ENCODE results near the gene KMT2D.

The KMT2D gene

DNA sequence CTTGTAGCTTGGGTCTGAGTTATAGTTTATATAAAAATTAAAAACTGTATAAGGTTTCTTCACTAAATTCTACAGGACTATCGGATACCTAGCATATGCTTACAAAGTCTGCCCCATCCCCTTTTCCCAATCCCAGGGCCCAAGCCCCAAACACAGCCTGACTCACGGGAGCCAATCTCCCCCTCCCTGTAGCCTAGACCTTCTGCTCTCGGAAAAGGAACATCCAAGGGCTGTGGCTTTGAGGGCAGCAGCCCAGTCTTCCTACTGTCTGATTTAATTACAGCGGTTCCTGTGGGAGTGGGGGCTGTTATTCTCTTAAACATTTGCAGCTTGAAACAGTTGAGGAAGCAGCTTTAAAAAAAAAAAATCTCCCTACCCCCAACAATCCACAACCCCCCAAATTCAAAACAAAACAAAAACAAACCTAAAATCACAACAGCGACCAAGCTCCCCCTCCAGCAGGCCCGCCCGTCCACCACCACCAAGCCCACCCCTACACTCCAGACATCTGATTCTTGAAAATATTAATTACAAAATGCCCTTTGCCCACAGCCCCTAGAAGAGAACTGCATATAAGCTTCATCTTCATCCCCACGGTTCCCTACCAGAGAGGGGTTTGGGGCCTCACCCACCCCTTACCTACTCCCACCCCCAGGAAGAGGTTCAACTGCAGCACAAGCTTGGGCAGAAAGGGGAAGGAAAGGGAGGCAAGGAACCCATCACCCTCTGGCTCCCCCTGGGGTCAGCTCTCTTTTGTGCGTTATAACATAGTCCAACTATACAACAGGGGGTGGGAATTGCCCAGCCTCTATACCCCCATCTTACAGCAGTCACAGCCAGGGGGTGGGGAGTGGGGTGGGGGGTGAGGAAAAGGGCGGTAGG, 40.9 kb downstream of the KMT2D start:
- DNase-seq (ENCODE audit: low read depth in 2 of 3, low spot score in 2 of 3): no peak

DNA sequence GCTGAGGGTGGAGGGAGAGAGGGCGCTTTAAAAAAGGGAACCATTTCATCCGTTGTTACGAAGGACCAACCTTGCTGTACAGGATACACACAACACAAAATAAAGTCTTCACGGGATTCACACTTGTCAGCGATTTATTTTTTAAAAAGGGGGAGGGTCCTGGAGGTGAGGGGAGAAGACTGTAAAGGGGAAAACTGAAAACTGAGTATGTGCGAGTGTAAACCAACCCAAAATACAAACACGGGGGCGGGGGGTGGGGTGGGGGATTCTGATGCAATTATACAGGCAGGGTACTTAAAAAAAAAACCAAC, 41.5 kb downstream of the KMT2D start:
- DNase-seq (ENCODE audit: low read depth in 2 of 3, low spot score in 2 of 3): no peak

DNA sequence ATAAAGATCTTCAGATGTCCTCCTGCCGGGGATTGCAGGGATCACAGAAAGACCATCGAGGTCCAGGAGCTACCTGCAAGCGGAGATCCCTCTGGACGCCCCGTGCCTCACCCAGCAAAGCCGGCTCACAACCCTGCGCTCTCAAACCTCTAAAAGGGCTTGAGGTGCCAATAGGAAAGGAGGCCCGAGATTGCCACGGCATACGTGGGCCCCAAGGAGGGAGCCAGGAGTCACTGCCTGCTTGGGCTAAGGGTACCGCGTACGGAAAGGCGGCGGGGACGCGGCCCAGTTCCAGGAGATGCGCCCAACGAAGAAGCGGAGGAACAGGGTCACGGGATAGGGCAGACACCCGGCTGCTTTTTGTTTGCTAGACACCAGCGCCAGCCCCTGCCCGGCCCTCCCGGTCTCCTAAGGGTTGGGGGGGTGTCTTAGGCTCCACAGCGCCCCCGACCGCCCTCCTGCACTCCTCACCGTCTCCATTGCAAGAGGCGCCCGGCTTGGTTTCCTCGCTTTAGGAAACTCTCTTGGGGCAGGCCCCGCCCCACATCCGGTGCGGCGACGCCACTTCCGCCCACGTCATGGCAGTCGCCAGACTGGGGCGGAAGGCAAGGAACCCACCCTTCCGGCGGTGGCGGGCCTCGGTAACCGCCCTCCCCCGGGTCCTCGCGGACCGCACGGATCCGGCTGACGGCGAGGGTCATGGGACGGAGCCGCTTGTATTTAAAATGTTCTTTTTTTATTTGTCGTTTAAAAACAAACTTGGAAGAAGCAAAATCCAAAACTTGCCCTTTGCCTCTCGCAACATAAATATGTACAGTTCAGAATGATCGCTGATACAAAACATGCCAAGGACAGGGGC, 42.1 kb downstream of the KMT2D start, which contains the start of gene PRKAG1:
TSS of gene PRKAG1 (minus strand) at position 516 of the 859 bp plus-strand sequence. CDS start at position 480, 36 bp downstream.
- DNase-seq (ENCODE audit: low read depth in 2 of 3, low spot score in 2 of 3): peak; percentile 77 to 92 (median 89)

DNA sequence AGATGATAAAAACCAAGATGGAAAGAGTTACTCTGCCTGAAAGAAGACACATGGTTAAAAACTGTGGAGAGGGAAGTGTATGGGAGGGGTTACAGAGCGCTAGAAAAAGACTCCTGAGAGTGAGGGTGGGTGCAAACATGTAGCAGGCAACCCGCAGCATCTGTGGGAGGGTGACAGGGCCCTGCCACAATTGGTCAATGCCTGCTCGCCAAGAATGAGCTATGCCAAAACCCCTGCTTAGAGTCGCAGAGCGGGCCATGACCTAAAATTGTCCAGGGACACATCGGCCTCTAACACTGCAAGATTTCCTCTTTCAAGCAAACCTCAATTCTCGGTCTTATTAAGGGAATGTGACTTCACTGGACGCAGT, 42.7 kb downstream of the KMT2D start:
- DNase-seq (ENCODE audit: low read depth in 2 of 3, low spot score in 2 of 3): no peak

DNA sequence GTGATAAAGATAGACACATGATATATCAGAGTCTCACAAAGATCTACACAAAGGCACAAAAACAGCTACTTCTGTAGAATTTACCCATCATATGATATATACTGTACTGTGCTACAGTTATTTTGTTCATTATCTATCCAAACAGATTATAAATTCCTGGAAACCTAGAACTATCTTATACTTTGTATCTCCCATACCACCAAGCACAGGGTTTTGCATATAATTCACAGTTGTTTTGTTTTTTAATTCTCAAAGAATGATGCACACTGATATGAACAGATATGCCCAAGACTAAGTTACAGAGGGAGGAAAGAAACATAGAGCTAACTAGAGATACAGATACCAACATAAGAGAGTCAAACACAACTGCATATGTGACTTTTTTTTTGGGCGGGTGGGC, 45.4 kb downstream of the KMT2D start:
- DNase-seq (ENCODE audit: low read depth in 2 of 3, low spot score in 2 of 3): no peak

DNA sequence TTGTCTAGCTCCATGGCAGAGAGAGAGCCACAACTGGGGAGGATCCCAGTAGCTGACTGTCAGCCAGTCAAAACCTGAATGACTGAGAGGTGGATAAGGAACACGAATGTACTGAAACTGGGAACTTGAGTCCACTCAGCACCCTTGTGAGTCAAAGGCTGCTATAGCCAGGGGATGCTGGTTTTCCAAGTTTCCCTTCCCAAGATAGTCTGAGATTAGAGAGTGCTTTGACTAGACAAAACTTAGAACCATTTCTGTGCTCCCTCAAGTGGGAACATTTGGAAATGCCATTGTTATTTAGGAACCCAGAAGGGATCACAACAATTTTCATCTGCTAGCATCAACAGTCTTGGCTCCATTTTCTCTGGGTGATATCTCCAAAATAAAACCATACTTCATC, 46.0 kb downstream of the KMT2D start:
- no peak for DNase-seq (ENCODE audit: low read depth in 2 of 3, low spot score in 2 of 3)

DNA sequence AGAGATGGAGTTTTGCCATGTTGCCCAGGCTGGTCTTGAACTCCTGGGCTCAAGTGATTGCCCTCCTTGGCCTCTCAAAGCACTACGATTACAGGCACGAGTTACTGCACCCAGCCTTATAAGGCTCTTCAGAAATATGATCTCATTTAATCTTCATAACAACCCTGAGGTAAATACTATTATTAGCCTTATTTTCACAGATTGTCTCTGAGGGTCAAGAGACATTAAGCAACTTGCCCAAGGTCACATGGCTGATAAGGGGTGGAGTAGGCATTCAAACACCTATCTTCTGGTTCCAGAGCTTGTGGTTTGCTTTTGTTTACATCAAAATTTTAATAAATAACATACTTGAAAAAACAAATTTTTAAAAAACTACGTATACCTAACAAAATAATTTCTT, 47.2 kb downstream of the KMT2D start:
- DNase-seq (ENCODE audit: low read depth in 2 of 3, low spot score in 2 of 3): no peak

DNA sequence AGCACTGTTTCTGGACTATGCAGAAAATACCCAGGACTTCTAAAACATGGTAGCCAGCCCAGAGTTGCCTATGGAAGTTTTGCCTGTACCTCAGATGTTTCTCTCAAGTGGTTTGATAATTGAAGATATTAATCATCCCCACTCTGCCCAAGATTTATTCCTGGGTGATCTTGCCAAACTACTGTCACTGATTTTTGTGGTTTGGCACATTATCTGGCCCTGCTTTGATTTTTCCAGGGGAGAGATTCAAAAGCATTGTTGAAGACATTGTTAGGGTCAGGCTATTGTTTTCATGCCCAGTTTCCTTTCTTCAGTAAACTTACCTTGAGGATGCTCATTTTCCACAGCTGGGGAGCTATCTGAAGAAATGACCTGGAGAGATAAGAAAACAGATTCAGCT, 47.9 kb downstream of the KMT2D start:
- no peak for DNase-seq (ENCODE audit: low read depth in 2 of 3, low spot score in 2 of 3)

Data from activated CD8-positive, alpha-beta memory T cell treated with anti-CD3 and anti-CD28 coated beads for 48 hours (primary cell).